ENCODE measurements around the gene POLR2L. TPM values are rescaled to one million over a fixed set of nuclear protein-coding genes. Genes with fewer than 3 reads are reported as not detected.

POLR2L gene
- total RNA-seq, 1 donor from 2014 or later = 81.5 TPM

DNA sequence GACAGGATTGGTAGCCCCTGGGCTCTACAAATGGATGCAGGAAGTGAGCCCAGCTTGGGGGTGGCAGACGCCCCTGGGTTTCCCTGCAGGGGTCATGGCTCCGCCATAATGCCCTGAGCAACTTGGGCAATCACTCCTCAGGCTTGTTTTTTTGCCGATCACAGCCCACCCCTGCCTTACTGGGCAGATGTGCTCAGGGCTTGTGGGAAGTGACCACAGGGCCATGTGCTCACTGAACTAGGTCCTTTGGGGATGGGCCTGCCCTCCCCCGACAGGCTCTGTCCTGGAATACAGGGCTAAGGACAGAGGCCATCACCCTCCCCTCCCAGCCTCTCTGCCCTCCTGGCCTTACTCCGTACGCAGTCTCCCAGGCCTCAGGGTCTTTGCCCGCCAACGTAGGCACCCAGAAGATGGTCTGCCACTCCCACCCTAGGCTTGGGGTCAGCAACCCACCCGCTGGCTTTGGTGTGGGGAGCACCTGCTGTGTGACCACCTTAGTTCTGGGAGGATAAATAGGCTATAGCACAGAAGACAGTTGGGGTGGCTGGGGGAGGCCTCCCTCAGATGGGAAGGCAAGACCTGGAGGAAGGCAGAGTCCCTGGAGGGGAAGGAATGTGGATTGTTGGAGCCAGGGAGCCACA lies 28.8 kb downstream of the POLR2L start:
- no peak for ATAC-seq
- no peak for DNase-seq (ENCODE audit: low spot score)

DNA sequence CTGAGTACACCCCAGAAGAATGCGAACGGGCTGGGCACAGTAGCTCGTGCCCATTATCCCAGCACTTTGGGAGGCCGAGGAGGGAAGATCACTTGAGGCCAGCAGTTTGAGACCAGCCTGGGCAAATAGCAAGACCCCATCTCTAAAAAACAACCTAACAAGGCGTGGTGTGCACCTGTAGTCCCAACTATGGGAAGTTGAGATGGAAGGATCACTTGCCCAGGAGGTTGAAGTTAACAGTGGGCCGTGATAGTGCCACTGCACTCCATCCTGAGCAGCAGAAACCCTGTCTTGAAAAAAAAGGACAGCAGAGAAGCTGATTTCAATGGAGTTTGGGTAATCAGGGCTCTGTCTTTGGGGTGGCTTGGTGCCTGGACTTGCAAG lies 29.3 kb downstream of the POLR2L start:
- ATAC-seq (no peak), DNase-seq (ENCODE audit: low spot score) (no peak)

DNA sequence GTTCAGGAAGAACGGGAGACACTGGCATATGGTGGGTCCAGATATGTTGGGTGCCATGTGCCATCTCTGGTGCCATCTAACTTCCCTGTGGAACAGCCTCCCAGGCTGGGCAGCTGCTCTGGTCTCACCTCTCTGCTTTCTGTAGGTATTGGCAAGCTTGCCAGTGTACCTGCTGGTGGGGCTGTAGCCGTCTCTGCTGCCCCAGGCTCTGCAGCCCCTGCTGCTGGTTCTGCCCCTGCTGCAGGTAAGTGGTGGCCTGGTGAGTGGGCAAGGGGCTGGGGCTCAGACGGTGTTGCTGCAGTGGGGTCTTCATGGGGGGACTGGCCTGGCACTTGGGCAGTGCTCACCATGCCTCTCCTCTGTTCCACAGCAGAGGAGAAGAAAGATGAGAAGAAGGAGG lies 29.9 kb downstream of the POLR2L start:
- no peak for ATAC-seq
- no peak for DNase-seq (ENCODE audit: low spot score)

DNA sequence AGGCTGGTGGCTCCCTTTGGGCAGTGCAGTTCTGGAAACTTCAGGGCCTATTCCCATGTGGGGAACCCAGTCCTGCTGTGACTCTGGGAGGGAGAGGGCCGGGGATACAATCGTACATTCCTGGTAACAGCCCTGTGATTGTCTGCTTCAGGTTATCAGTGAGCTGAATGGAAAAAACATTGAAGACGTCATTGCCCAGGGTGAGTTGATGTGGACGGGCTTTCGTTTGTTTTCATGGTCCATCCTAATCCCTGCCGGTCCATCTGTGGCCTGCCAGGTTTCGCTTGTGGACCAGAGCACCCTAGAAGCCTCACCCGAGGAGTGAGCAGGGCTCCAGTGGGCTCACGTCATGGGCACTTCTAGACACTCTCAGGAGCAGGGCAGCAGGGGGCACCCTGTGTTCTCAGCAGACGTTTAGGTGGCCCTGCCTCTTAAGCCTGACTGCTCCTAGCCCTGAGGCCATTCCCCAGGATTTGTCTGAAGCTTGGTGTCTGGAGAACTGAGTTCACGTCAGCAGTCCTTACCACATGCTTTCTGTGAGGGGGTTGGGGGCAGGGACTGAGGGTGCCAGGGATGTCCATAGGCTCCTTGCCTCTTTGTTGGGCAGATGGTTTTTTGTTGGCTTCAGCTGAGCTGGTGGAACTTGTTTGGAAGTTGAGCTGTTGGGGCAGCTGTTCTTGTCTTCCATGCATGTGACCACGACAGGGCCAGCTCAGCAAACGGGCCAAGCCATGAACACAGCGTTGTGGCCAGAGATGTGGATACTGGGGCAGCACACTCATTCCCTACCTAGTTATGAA lies 30.7 kb downstream of the POLR2L start:
- no peak for ATAC-seq
- no peak for DNase-seq (ENCODE audit: low spot score)

DNA sequence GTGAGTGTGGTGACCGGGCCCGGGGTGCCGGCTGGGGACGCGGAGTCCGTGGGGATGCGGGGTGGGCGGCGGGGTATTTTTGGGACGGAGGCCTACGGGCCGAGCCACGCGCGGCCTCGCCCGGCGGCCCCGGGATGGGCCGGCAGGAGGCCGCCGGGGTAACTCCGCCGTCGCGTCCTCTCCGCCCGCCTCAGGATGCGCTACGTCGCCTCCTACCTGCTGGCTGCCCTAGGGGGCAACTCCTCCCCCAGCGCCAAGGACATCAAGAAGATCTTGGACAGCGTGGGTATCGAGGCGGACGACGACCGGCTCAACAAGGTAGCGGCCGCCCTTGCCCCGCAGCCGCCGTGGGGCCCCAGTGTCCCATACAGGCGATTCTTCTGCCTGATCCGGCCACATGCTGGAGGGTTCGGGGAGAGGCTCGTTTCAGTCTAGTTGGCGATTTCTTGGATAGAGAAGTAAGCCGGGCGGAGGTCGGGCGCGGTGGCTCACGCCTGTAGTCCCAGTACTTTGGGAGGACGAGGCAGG lies 32.2 kb downstream of the POLR2L start:
- ATAC-seq = peak; percentile 4
- no peak for DNase-seq (ENCODE audit: low spot score)

DNA sequence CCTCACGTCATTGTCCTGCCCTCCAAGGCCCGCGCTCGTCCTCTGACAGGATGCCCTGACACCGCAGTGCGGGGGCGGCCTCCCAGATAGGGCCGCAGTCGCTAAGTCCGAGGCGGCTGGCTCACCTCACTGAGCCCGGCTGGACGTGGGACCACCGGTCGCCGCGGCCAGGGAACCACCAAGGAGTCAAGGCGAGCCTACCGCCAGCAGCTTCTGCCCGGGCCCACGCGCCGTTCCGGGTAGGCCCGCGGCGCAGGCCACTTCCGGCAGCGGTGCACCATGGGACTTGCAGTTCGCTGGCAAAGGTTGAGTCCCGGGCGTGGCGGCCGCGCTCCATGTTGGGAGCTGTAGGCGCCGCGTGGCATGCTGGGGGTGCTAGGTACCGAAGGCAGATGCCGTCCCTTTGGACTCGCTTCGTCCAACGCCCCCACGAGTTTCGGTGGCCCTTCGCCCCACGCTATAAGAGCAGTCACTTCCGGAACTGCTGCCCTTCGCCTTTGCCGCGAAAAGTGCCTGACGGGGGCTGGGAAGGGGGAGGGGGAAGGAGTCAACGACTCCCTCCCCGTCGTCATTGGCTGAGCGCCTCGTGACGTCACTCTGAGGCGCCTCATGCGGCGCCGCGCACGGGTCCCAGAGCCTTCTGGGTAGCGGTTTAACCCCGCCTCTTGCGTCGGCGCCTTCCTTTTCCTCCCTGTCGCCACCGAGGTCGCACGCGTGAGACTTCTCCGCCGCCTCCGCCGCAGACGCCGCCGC lies 32.9 kb downstream of the POLR2L start, which contains the start of gene RPLP2:
Gene RPLP2, plus strand, starts transcription at position 681 of the 753 bp plus-strand sequence. CDS start 268 bp downstream, outside the sequence.
- peak; percentile 85 for ATAC-seq

DNA sequence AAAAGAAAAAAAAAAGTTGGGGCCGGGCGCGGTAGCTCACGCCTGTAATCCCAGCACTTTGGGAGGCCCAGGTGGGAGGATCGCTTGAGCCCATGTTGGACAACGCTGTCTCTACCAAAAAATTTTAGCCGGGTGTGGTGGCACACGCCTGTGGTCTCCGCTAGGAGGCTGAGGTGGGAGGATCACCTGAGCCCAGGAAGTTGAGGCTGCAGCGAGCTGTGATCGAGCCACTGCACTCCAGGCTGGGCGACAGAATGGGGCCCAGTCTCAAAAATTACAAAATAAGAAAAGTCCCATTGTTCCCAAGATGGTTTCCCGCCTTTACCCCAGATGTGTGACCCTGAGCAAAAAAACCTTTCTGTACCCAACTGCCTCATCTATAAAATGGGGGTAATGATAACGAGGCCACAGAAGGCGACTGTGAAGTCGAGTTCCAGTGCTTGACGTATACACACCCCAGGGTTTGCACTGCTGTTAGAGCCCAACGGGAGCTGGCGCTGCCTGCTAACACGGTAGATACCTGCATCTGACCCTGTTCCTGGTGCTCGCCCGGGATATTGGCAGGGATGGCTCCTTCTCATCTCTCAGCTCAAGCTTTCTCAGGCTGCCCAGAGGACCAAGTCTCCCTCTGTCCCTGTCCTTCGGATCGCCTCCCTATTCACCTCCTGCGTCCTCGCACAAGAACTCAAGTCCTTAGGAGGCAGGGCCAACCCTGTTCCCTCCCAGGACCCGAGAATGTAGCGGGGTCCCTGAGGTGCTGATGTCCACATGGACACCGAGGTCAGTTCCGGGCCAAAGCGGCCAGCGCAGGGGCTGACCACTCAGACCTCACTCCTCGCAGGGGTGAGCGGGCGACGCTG lies 33.7 kb downstream of the POLR2L start:
- ATAC-seq (no peak), DNase-seq (ENCODE audit: low spot score) (no peak)

More for the DNA sequence above, 32.9 kb downstream of the POLR2L start, which contains the start of gene RPLP2:
- DNase-seq (ENCODE audit: low spot score) = peak; percentile 98

DNA sequence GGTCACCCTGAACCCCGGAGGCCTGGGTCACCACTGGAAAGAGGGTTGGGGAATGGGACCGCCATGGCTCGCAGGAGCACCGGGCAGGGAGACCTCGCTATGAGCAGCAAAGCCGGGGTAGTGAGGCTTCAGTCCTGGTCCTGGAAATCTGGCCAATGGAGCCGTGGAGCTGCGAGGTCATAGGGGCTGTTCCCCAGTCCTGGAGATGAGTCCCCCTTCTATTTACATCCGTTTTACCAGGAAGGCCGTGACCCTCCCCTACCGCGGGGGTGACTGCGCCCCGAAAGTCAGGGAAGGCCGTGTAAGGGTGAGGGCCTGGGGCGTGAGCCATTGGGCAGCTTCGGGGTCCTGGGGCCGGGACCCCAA lies 37.7 kb downstream of the POLR2L start:
- ATAC-seq (no peak), DNase-seq (ENCODE audit: low spot score) (no peak)

DNA sequence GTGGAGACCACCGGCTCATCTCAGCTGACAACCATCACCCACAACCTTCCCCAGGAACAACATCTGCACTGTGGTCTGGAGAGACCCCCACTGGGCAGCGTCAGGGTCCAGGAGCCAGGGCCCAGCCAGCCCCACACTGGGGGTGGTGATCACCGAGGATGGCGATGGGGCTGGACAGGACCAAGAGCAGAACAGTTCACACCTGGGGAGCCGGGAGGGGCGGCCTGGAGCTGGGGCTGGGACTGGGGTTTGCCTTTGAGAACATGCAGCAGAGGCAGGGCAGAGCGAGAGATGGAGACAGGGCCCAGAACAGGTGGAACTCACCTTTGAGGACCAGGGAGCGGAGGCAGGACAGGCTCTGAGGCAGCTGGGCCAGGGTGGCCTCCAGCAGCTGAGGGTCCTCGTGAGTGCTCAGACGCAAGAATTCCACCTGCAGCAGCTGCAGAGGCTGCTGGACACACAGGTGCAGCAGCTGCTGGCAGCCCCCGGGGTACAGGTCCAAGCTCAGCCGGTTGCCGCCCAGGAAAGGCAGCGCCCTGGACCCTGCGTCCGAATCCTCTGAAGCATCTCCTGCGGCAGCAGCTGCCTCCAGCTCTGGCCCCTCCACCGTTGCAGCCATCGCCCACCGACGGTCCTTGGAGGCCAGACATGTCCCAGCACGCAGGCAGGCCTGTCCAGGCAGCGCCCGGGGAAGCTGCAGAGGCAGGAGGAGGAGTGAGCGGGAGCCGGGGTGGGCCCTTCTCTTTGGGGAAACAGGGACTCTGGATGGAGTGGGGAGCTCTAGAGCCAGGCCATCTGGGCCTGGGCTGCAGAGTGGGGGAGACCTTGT lies 38.3 kb downstream of the POLR2L start:
- DNase-seq (ENCODE audit: low spot score) (no peak), ATAC-seq (no peak)

DNA sequence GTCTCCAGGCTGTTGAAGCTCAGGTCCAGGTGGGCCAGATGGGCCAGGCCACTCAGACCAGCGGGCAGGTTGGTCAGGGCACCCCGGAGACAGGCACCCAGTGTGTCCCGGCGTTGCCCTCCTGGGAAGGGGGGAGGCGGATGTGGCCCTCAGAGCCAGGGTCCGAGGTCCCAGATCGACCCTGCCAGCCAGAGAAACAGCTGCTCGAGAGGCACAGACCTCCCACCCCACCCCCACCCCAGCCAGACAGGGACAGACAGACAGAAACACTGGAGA lies 38.9 kb downstream of the POLR2L start:
- ATAC-seq (no peak), DNase-seq (ENCODE audit: low spot score) (no peak)

DNA sequence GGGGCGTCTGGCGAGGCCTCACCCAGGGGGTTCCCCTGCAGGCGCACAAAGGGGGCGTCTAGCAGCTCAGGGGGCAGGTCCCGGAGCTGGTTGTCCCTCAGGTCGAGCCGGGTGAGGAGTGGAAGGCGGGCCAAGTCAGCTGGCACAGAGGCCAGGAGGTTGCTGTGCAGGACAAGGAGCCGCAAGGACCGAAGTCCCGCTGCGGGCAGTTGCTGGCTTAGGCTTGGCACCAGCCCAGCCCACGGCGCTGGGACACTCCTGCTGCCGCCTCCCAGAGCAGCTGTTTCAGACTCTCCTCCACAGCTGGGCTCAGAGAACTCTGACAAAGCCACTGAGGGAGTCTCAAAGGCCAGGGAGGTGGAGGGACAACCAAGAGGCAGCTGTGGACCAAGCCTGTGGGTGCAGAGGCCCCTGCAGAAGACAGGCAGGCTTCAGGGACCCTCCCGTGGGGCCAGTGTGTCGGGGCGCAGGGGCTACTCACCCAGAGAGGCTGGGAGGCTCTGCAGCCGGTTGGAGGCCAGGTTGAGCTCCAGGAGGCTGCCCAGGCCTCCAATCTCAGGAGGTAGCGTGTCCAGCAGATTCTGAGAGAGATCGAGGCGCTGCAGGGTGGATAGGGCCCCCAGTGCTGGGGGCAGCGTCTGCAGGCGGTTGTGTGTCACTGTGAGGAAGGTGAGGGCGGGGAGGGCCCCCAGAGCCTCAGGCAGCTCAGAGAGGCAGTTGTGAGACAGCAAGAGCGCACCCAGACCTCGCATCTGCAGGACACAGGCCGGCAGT lies 39.4 kb downstream of the POLR2L start:
- no peak for ATAC-seq
- no peak for DNase-seq (ENCODE audit: low spot score)

DNA sequence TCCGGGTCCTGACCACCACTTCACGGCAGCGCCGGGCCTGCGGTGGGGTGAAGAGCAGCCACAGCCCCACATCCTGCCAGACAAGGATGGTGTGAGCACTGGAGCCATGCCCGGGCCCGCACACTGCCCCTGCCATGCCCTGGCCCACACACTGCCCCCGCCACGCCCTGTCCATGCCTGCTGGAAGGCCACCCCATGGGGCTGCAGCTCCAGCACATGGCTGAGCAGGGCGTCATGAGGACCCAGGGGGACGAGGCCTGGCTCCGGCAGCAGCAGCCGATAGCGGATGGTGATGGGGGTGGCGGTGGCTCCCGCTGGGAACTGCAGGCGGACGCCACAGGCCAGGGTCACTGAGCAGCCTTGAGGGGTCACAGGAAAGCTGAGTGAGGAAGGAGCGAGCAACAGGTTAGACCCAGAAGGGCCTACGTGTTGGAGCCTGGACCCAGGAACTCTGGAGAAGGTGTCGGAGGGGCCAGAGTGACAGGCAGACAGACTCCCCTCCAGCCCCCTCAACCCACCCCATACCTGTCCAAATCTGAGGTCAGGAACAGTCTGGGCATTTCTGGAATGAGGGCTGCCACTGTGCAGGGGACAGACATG lies 40.2 kb downstream of the POLR2L start:
- DNase-seq (ENCODE audit: low spot score) = no peak
- no peak for ATAC-seq

DNA sequence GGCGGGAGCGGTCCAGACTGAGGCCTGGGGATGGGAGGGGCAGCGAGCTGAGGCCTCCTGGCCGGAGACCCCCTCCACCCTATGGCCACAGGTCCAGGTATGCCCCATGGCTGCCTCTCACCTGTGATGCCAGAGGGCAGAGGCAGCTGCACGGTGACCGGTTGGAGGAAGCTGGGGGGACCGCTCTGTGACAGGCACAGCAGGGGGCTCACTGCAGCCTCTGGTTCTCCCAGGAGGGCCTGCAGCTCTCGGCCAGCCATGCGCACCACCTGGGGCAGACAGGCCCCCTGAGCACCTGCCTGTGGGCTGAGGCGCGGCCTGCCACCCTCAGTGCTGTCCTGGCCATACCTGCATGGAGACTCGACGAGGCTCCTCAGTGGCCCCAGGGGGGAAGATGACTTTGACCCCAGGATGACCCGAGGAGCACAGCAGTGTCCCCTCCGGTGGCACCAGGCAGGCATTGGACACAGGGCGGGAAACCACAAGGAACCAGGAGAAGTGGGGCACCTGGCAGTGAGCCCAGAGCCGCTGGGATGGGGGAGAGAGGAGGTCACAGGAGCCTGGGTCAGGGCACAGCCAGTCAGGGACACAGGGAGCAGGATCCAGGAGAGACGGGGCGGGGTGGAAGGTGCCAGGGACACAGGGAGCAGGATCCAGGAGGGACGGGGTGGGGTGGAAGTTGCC lies 41.1 kb downstream of the POLR2L start:
- no peak for DNase-seq (ENCODE audit: low spot score)
- no peak for ATAC-seq

DNA sequence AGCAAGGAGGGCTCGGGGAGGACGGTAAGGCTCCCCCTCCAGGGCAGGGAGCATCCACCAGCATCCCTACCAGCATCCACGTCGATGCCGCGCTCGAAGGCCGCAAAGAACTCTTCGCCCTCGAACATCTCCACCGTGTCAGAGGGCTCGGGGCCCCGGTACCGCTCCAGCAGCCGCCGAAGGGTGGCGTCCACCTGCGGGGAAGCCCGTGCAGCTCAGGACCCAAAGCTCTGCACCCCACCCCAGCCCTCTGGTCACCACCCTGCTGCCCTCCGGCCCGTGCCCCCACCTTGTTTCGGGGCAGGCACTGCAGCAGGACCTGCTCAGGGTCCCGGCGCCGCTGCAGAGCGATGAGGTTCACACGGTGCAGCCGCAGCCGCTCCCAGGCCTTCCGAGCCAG lies 41.9 kb downstream of the POLR2L start:
- ATAC-seq (no peak), DNase-seq (ENCODE audit: low spot score) (no peak)

DNA sequence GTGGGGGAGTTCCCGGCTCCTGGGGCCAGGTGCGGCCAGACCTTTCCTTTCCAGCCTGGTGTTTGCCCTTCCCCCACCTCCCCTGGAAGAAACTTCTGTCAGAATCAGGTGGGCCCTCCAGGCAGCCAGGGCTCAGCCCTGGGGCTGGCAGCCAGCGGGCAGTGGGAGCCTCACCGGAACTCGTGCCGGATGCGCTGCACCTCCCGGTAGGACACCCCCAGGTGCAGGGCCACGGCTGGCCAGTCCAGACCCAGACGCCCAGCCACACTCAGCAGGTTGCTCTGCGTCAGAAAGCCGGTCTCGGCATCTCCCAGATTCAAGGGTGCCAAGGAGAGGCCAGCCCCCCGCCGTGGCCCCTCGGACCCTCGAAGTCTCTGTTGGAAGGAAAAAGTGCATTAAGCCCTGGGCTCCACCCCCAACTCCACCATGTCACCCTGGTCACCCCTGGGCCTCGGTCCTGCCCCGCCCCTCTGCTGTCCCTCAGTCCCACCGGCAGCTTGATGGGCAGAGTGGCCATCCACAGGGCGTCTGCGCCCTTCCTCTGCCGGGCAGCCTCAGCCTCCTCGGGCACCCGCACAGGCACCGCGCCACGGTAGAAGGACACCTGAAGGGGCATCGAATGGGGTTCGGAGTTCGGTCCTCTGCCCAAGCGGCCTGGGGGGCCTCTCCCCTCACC lies 42.5 kb downstream of the POLR2L start:
- DNase-seq (ENCODE audit: low spot score) = no peak
- ATAC-seq = no peak

DNA sequence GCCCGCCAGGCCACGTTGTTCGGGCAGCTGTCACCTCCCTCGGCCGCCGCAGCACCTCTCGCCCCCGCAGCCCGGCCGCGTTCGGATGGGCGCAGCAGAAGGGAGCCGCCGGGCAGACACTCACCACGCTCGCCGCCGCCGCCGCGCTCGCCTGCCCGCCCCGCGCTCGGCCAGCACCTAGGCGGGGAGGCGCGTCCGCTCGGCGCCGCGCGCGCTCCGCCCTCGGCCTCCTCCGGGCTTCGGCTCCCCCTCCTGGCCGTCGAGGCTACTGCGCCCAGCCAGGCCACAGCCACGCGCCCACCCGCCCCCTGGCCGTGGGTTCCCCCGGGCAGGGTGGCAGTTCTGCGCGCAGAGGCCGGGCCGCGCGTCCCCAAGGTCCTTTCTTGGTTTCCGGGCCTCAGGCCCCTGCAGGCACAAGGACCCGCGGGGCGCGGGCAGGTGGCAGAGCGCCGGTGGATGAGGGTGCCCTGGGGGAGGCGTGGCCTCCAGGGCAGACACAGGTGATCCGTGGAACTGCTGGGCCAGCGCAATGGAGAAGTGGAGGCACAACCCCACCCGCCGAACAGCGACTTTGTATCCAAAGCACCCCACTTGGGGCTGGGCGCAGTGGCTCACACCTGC lies 44.1 kb downstream of the POLR2L start, which contains the start of gene SLC25A22:
Gene SLC25A22, minus strand, starts transcription at position 189 of the 621 bp plus-strand sequence. CDS start 3,275 bp downstream, outside the sequence.
- DNase-seq (ENCODE audit: low spot score) (peak; percentile 78), ATAC-seq (peak; percentile 64)

Measured in left lobe of liver (tissue), 2 donors.